Measurements from ENCODE around the gene PGM2.
"Not testable (repeated sequence)": the region's sequence is repeated elsewhere in the genome, so short reads cannot be mapped to it uniquely, and the experiment has no call there.

Gene PGM2

DNA sequence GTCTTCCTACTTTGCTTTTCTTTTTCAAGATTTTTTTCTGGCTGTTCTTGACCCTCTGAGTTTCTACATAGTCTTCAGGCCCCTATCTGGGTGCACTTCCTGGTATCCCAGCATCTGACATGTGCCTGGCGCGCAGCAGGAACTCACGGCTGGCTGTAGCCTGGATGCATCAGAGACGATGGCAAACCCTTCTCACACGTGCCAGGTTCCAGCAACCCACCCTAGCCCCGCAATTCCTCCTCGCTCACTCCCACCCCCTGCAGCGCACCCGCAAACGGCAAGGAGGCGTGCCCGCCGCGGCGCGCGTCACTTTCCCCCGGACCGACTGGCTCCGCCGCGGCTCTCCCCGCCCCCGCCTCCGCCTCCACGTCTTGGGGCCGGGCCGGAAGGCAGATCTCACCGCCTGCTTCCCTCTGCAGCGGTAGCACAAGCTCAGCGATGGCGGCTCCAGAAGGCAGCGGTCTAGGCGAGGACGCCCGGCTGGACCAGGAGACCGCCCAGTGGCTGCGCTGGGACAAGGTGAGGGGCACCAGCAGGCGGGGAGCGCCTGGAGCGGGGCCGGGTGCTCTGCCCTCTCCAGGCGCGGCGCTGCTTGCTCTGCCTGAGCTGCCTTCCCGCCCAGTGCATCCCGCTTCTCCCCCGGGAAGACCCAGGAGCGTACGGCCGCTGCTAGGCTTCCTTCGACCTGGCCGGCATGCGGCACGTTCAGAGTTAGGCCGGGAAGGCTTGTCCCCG is at the start of gene PGM2:
Gene PGM2 (plus strand): TSS at position 392 of the 735 bp plus-strand sequence. CDS start 47 bp downstream, at position 439.
- peak; percentile 87 for DNase-seq

DNA sequence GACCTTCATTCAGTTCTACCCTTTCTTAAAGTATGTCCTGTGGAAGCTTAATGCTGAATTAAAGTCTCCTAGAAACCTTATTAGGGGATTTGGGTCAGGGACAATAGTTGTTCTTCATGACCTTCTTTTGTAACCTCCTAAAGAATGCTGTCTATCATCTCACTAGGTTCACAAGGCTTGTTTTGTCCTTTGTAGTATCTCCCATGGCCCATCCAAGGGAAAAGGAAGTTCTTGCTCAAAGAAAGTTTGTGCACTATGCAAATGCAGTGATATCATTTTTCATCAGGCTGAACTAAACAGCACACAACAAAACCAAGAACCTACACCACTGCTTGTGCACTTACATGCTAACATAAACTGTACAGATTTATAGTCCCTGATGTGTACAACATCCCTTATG is 46.6 kb upstream of the PGM2 start:
- no peak for DNase-seq

GRCh38 chr4:37780444-37781130 is 45.9 kb upstream of the PGM2 start:
- peak; percentile 66 to 70 for DNase-seq

GRCh38 chr4:37781131-37781455 is 45.4 kb upstream of the PGM2 start:
- DNase-seq: no peak

DNA sequence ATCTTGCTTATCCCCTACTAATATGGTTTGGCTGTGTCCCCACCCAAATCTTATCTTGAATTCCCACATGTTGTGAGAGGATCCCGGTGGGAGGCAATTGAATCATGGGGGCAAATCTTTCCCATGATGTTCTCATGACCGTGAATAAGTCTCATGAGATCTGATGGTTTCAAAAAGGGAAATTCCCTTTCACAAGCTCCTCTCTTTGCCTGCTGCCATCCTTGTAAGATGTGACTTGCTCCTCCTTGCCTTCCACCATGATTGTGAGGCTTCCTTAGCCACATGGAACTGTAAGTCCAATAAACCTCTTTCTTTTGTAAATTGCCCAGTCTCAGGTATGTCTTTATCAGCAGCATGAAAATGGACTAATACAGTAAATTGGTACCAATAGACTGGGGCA is 40.2 kb upstream of the PGM2 start:
- not testable (repeated sequence) for DNase-seq

- DNase-seq: not testable (repeated sequence)
Observed at GRCh38 chr4:37787883-37788460, 38.5 kb upstream of the PGM2 start.

- no peak for DNase-seq
Observed at GRCh38 chr4:37788819-37789218, 37.7 kb upstream of the PGM2 start.

GRCh38 chr4:37792241-37792640 is 34.2 kb upstream of the PGM2 start:
- DNase-seq: no peak

GRCh38 chr4:37793562-37793961 is 32.9 kb upstream of the PGM2 start:
- DNase-seq: peak; percentile 38

- DNase-seq: no peak
Observed at GRCh38 chr4:37794056-37794455, 32.4 kb upstream of the PGM2 start.

GRCh38 chr4:37795581-37796195 is 30.8 kb upstream of the PGM2 start:
- DNase-seq: no peak

- DNase-seq: no peak
Observed at GRCh38 chr4:37797374-37797773, 29.1 kb upstream of the PGM2 start.

DNA sequence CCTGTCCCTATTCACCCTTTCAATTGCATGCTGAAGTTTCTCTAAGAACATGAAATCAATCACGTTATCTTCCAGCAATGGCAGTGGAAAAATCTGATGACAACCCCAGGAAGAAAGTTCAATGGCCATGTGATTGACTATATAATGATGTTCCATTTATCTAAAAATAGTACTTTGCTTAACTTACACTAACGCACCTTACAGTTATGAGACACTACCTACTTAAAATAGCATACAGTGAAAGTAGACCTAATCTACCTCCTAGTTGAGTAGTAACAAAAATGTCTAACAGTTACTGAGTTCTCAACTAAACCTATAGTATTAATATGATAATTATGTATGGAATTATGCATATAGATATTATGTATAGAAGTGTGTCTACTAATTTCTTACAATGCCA is 28.6 kb upstream of the PGM2 start:
- DNase-seq: no peak

- no peak for DNase-seq
Observed at GRCh38 chr4:37798616-37799015, 27.9 kb upstream of the PGM2 start.

- no peak for DNase-seq
Observed at GRCh38 chr4:37799941-37800554, 26.4 kb upstream of the PGM2 start.

DNA sequence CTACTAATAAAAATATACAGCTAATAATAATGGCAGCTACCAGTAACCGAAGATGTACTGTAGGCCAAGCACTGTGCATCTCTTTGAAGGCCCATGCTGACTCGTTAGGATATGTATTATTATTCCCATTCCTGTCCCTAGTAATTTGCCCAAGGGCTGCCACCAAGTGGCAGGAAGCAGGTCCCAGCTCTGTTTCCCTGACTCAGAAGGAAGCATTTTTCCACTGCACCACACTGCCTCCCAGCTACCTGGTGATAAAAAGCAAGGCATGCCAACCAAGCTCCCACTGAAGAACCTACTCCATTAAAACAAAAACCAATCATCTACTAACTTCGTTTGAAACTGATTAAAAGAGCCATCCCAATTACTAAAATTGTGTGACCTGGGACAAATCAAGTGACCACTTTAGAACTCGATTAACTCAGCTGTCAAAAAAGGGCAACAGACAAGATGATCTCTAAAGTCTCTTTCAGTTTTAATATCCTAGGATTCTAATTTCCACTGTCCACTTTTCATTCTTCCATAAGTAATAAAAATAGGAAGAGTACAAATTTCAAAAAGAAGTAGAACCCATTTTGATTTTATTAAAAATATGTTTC is 24.3 kb upstream of the PGM2 start:
- DNase-seq: no peak

DNA sequence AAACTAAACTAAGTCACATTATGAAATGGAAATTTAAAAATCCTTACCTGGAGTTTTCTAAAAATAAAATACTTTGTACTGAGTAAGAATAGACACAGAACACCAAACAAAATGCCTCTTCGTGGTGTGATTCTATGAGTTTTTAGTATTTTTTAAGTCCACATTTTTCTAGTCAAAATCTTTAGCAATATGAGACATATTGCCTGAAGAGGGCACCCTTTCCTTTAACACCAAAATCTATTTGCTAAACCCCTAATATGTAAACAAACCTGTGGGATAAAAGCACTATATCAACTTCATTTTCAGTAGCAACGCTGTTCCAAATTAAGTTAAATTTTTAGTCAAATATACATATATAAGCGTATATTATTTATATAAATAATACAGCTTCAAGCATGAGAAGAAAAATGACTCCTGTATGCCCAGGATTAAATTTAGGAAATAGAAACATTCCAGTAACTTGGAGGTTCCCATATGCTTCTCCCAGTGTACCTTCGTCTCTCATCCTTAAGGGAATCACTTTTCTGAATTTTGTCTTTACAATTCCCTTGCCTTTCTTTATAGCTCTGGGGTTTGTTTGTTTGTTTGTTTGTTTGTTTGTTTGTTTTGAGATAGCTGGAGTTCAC is 23.0 kb upstream of the PGM2 start:
- DNase-seq: peak in 1 of 2 donors; percentile 74

GRCh38 chr4:37805091-37805490 is 21.4 kb upstream of the PGM2 start:
- DNase-seq: no peak

DNA sequence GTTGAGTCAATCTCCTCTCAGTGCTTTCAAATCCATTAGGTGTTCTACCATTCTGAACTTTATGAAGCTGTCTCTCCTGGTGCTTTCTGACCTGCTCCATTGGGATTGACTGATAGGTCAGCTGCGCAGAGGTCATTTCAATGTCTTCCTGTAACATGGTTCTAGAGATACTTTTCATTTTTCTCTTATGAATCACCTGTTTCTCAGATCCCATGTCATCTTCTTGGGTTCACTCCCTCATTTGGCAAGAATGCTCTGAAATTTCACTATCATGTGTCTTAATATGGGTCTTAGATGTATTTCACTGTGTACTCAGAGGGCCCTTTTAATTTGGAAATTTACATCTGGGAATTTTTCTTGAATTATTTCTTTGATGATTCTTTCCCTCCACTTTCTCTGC is 13.8 kb upstream of the PGM2 start:
- DNase-seq: no peak

GRCh38 chr4:37815591-37815990 is 10.9 kb upstream of the PGM2 start:
- DNase-seq: no peak

GRCh38 chr4:37816006-37816405 is 10.5 kb upstream of the PGM2 start:
- peak in 1 of 2 donors; percentile 66 for DNase-seq

- DNase-seq: no peak
Observed at GRCh38 chr4:37816719-37817118, 9.8 kb upstream of the PGM2 start.
